ENCODE results near the gene BUD23. TPM values are rescaled to one million over a fixed set of nuclear protein-coding genes. Genes with fewer than 3 reads are reported as not detected.
"Not testable (repeated sequence)": the region's sequence is repeated elsewhere in the genome, so short reads cannot be mapped to it uniquely, and the experiment has no call there.

BUD23 gene
- total RNA-seq, 4 donors from 2014 or later, result 12.4 to 54.6 (median 31.5) TPM

DNA sequence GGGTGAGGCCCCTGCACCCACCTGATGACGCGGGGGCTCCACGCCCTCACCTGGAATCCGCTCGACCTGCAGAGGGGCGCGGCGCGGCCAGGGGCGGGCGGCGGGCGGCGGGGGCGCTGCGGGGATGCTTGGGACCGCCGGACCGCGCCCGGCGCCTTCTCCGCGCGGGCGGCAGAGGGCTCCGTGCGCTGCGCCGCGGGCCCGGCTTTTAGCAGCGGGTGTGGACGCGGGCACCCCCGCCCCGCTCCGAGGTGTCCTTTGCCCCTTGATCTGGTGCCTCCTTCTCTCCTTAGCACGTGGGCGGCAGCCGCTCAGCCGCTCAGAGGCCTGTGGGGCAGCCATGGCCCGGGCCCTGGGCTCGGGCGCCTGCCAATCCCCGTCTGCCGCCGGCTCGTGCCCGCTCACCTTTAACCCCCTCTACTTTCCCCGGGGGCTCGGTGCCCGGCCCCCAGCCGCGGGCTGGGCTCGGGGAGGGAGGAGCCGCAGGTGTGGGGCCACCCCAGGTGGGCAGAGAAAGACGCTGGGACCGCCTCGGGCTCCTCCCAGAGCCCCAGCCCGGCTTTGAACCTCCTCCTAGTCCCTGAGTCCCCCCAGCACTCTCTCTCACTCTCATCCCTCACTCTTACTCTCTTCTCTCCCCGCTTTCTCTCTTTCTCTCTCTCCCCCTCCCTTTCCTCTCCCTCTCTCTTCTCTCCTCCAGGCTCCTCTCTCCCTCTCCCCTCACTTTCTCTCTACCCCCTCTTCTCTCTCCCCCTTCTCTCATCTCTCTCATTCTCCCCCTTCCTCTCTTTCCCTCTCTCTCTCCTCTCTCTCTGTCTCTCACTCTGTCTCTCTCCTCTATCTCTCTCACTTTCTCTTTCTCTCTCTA lies 35.4 kb upstream of the BUD23 start:
- H3K4me1 ChIP-seq, result peaks cover 0 to 5% of the 10 kb centered on the region in 2 donors
- peak overlapping the region in 1 of 2 donors; percentile 38 for H3K4me3 ChIP-seq
- no peak overlapping the region for H3K27ac ChIP-seq
- intact Hi-C loops (cut with DNase I; ENCODE audit: low total_unique reads), result no loop called here
- H3K27me3 ChIP-seq, result peaks cover 3 to 5% of the 10 kb centered on the region in 2 donors
- H3K36me3 ChIP-seq, result no peaks in the 10 kb centered on the region
- TF ChIP-seq, protein P1, sequence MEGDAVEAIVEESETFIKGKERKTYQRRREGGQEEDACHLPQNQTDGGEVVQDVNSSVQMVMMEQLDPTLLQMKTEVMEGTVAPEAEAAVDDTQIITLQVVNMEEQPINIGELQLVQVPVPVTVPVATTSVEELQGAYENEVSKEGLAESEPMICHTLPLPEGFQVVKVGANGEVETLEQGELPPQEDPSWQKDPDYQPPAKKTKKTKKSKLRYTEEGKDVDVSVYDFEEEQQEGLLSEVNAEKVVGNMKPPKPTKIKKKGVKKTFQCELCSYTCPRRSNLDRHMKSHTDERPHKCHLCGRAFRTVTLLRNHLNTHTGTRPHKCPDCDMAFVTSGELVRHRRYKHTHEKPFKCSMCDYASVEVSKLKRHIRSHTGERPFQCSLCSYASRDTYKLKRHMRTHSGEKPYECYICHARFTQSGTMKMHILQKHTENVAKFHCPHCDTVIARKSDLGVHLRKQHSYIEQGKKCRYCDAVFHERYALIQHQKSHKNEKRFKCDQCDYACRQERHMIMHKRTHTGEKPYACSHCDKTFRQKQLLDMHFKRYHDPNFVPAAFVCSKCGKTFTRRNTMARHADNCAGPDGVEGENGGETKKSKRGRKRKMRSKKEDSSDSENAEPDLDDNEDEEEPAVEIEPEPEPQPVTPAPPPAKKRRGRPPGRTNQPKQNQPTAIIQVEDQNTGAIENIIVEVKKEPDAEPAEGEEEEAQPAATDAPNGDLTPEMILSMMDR (IDR thresholded peaks at IDR 0.05), result peak in 1 of 4 experiments; percentile 28
- TF ChIP-seq POLR2A (IDR thresholded peaks at IDR 0.05), result no peak
- no peaks in the 10 kb centered on the region for H3K9me3 ChIP-seq
- no peak for DNase-seq

DNA sequence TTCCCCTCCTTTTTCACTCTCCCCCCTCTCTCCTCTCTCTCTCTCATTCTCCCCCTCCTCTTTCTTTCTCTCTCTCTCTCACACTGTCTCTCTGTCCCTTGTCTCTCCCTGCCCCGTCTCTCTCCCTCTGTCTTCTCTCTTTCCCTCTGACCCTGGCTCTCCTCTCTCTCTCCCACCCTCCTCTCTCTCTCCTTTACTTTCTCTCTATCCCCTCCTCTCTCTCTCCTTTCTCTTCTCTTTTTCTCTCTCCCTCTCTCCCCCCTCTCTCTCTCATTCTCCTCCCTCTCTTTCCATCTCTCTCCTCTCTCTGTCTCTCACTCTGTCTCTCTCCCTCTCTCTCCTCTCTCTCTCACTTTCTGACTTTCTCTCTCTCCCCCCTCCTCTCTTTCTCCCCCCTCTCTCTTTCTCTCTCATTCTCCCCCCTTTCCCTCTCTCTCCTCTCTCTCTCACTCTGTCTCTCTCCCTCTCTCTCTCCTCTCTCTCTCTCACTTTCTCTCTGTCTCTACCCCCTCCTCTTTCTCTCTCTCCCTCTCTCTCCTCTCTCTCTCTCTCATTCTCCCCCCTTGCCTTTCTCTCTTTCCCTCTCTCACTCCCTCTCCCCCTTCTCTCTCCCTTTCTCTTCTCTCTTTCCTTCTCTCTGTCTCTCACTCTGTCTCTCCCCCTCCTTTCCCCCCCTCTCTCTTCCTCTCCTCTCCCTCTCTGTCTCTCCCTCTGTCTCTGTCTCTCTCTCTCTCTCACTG lies 34.6 kb upstream of the BUD23 start:
- intact Hi-C loops (cut with DNase I; ENCODE audit: low total_unique reads), result no loop called here
- H3K9me3 ChIP-seq, result no peaks in the 10 kb centered on the region
- TF ChIP-seq, protein P1 (IDR thresholded peaks at IDR 0.05), result no peak
- TF ChIP-seq POLR2A (IDR thresholded peaks at IDR 0.05), result no peak
- H3K4me3 ChIP-seq, result no peak overlapping the region
- H3K27ac ChIP-seq, result no peak overlapping the region
- DNase-seq, result no peak
- no peaks in the 10 kb centered on the region for H3K36me3 ChIP-seq
- peaks cover 3 to 5% of the 10 kb centered on the region in 2 donors for H3K27me3 ChIP-seq
- peaks cover 0 to 5% of the 10 kb centered on the region in 2 donors for H3K4me1 ChIP-seq

DNA sequence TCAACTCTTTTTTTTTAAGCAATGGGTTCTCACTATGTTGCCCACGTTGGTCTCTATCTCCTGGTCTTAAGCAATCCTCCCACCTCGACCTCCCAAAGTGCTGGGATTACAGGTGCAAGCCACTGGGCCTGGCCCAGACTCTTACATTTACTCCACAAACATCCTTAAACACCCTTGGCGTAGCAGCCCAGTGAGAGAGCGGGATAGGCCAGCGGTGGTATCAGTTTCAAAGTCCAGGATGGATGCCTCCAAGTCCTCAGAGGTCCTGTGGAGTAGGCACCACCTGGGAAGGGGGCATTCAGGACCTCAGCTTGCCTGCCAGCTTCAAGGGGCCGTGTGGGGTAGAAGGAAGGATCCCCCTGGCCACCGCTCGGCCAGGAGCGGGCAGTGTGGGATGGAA lies 33.8 kb upstream of the BUD23 start:
- Histone ChIP-seq H3K27ac (no peak overlapping the region), H3K4me1 (peaks cover 0 to 5% of the 10 kb centered on the region in 2 donors), H3K4me3 (no peak overlapping the region), H3K27me3 (peaks cover 3 to 5% of the 10 kb centered on the region in 2 donors), H3K9me3 (no peaks in the 10 kb centered on the region), H3K36me3 (no peaks in the 10 kb centered on the region)
- intact Hi-C loops (cut with DNase I; ENCODE audit: low total_unique reads), result no loop called here
- TF ChIP-seq POLR2A (IDR thresholded peaks at IDR 0.05), result no peak
- TF ChIP-seq, protein P1 (IDR thresholded peaks at IDR 0.05), result no peak
- DNase-seq, result no peak

DNA sequence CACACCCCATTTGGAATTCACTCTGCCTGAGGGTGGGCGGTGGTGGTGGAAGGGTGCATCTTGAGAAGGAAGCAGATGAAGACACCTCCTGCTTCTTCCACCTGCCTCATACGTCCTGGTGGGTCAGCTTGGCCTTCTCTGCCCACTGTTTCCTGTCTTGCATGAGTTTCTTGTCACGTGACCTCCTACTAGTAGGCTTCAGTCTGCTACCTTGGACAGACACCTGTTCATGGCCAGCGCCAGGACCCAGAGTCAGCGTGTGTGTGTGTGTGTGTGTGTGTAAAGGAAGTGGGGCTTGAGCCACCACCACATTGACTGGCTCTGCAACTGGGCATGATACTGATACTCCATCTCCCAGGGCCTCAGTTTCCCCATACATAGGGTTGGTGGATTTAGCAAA lies 32.9 kb upstream of the BUD23 start:
- intact Hi-C loops (cut with DNase I; ENCODE audit: low total_unique reads), result no loop called here
- DNase-seq, result no peak
- H3K4me1 ChIP-seq, result peaks cover 0 to 5% of the 10 kb centered on the region in 2 donors
- no peaks in the 10 kb centered on the region for H3K36me3 ChIP-seq
- H3K4me3 ChIP-seq, result no peak overlapping the region
- peaks cover 3 to 5% of the 10 kb centered on the region in 2 donors for H3K27me3 ChIP-seq
- TF ChIP-seq, protein P1 (IDR thresholded peaks at IDR 0.05), result no peak
- no peak for TF ChIP-seq POLR2A (IDR thresholded peaks at IDR 0.05)
- no peak overlapping the region for H3K27ac ChIP-seq
- H3K9me3 ChIP-seq, result no peaks in the 10 kb centered on the region

DNA sequence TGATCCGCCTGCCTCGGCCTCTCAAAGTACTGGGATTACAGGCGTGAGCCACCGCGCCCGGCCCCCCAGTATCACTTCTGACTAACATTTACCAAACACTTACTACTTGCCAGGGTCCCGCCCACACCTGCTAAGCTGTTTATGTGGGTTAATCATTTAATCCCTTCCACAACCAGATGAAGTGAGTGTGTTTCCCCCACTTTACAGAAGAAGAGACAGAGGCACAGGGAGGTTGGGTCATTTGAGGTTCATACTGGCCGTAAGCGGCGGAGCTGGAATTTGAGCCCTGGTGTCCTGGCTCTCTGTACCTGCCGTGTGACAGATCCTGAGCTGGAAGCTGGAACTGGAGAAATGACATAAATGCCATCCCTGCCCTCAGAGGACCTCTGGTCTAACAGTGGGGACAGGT lies 30.9 kb upstream of the BUD23 start:
- intact Hi-C loops (cut with DNase I; ENCODE audit: low total_unique reads), result no loop called here
- Histone ChIP-seq H3K9me3 (no peaks in the 10 kb centered on the region), H3K27ac (no peak overlapping the region), H3K4me3 (no peak overlapping the region), H3K4me1 (peaks cover 0 to 5% of the 10 kb centered on the region in 2 donors), H3K36me3 (no peaks in the 10 kb centered on the region), H3K27me3 (no peaks in the 10 kb centered on the region)
- DNase-seq, result no peak
- no peak for TF ChIP-seq POLR2A (IDR thresholded peaks at IDR 0.05)
- TF ChIP-seq, protein P1 (IDR thresholded peaks at IDR 0.05), result no peak

DNA sequence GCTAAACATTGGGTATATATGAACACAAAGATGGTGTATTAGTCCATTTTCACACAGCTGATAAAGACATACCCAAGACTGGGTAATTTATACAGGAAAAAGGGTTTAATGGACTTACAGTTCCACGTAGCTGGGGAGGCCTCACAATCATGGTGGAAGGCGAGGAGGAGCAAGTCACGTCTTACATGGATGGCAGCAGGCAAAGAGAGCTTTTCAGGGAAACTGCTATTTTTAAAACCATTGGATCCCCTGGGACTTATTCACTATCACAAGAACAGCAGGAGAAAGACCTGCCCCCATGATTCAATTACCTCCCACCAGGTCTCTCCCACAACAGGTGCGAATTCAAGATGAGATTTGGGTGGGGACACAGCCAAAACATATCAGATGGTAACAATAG lies 28.1 kb upstream of the BUD23 start:
- H3K27ac ChIP-seq; H3K36me3 ChIP-seq; H3K4me3 ChIP-seq; H3K27me3 ChIP-seq; DNase-seq; H3K4me1 ChIP-seq; intact Hi-C loops (cut with DNase I; ENCODE audit: low total_unique reads); H3K9me3 ChIP-seq: not testable (repeated sequence)
